PFSK-1 (cell line): ENCODE data around the gene B3GNT9.

Source experiments
- POLR2AphosphoS5 ChIP-seq: IDR thresholded peaks from 2 replicates; pipeline ENCODE4 v1.6.1; 2012; ENCODE audit warnings: low read depth, mild to moderate bottlenecking, control low read depth, low read length, moderate library complexity
- SIN3A ChIP-seq: IDR thresholded peaks from 2 replicates; pipeline ENCODE4 v1.6.1; 2012; ENCODE audit warnings: mild to moderate bottlenecking, low read length, moderate library complexity, borderline replicate concordance; ENCODE audit not compliant: insufficient read depth
- TAF1 ChIP-seq: IDR thresholded peaks from 2 replicates; pipeline ENCODE4 v1.6.1; 2012; ENCODE audit warnings: low read length, control low read depth, borderline replicate concordance; ENCODE audit not compliant: insufficient read depth

- TF ChIP-seq POLR2AphosphoS5, result no peak
- no peak for TF ChIP-seq TAF1
- no peak for TF ChIP-seq SIN3A
Observed at GRCh38 chr16:67181346-67181745, 30.5 kb upstream of the B3GNT9 start.
